Keratinocyte (primary cell): Measurements from ENCODE around the gene TDRD3.

Source experiments
- CTCF ChIP-seq, 3 experiments: IDR thresholded peaks in 1 of 3; conservative IDR thresholded peaks in 1 of 3; optimal IDR thresholded peaks in 1 of 3; 2 replicates in 2 of 3; 3 replicates in 1 of 3; pipeline versions ENCODE3 to v1.5.1; 2011; ENCODE audit warnings: low read length in 3 of 3, mild to moderate bottlenecking in 3 of 3, moderate library complexity in 2 of 3, control low read depth in 1 of 3, inconsistent platforms in 1 of 3; ENCODE audit not compliant: insufficient read depth in 2 of 3; ENCODE audit errors: extremely low read depth in 1 of 3
- EZH2 ChIP-seq: IDR thresholded peaks from one replicate; pipeline ENCODE4 v1.6.1; 2012; ENCODE audit warnings: inconsistent platforms, mild to moderate bottlenecking, low read length, moderate library complexity

- TF ChIP-seq CTCF (optimal IDR thresholded peaks at IDR 0.05 in 1 of 3, IDR thresholded peaks at IDR 0.05 in 1 of 3, conservative IDR thresholded peaks at IDR 0.05 in 1 of 3; ENCODE audit: extremely low read depth in 1 of 3, insufficient read depth in 2 of 3, low read length in 3 of 3) = no peak
- no peak for TF ChIP-seq EZH2
Observed at GRCh38 chr13:60501236-60501635, 104.2 kb downstream of the TDRD3 start.
